Vagina (tissue), 2 donors: ENCODE data around the gene C1QL3.

Experiments used
- CTCF ChIP-seq, 3 experiments: fragments of 450-650 bp in 2 of 3; fragments of 200-600 bp in 1 of 3; sonication (generic) in 1 of 3; IDR thresholded peaks; one replicate each; pipeline ENCODE4 v1.5.1; 2017 to 2019; ENCODE audit warnings: antibody characterized with exemption in 3 of 3, mild to moderate bottlenecking in 2 of 3, moderate library complexity in 2 of 3
- POLR2A ChIP-seq, 2 donors: fragments of 450-650 bp; IDR thresholded peaks; one replicate each; pipeline ENCODE4 v1.6.1; 2017; ENCODE audit warnings: antibody characterized with exemption in 2 of 2, mild to moderate bottlenecking in 2 of 2, moderate library complexity in 2 of 2
- POLR2AphosphoS5 ChIP-seq, 2 donors: sonication (generic); formaldehyde crosslinking; IDR thresholded peaks; one replicate each; pipeline ENCODE4 v1.9.0; 2017; ENCODE audit warnings: antibody characterized with exemption in 2 of 2, mild to moderate bottlenecking in 2 of 2, low read depth in 1 of 2; ENCODE audit not compliant: insufficient read depth in 1 of 2

GRCh38 chr10:16519908-16520861 is 1.5 kb downstream of the C1QL3 start:
- TF ChIP-seq POLR2A (IDR thresholded peaks at IDR 0.05) (no peak), CTCF (IDR thresholded peaks at IDR 0.05) (no peak), POLR2AphosphoS5 (IDR thresholded peaks at IDR 0.05; ENCODE audit: insufficient read depth in 1 of 2, low read depth in 1 of 2) (no peak)
